ENCODE data around the gene SLC25A14.

Gene SLC25A14

GRCh38 chrX:130340271-130340670 lies 552 bp downstream of the SLC25A14 start:
- TF ChIP-seq GATA2 (IDR thresholded peaks at IDR 0.05; ENCODE audit: low read depth, low read length) = no peak
- no peak for TF ChIP-seq GATA3 (IDR thresholded peaks at IDR 0.05; ENCODE audit: low read depth, low read length)

DNA sequence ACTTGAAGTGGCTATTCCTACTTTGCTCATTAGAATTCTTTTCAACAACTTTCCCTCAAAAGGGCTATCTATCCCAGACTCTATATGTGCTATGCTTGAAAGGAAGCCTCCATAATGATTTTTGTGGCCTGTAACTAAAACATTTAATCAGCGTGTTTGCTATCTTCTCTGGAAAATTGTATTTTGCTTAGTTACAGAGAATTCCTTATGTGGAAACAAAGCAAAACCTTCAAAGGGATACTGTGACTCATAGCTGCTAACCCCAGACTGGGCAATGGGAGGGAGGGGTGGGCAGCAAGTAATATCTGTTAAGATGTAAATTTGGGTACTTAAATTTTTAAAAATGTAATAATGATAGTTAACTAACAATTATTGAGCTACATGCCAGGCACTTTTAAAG lies 3.7 kb downstream of the SLC25A14 start:
- no peak for TF ChIP-seq GATA2 (IDR thresholded peaks at IDR 0.05; ENCODE audit: low read depth, low read length)
- no peak for TF ChIP-seq GATA3 (IDR thresholded peaks at IDR 0.05; ENCODE audit: low read depth, low read length)

DNA sequence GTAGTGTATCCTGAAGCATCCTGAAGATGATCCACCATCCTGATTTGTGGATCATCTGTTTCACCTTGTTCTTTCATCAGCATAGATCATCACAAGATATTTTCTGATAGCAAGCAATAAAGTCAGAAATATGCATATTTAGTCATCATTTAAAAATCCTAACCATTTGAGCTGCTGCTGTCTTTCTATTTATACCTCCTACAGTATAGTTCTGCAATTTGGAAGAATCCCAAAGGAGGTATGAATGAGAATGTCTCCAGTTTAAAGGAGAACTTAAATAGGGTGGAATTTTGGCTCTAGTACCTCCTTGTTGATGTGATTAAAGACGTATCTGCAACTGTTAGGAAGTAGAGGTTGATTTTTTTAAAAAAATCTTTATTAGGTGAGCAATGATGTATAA lies 7.6 kb downstream of the SLC25A14 start:
- TF ChIP-seq GATA2 (IDR thresholded peaks at IDR 0.05; ENCODE audit: low read depth, low read length) (no peak), GATA3 (IDR thresholded peaks at IDR 0.05; ENCODE audit: low read depth, low read length) (no peak)

GRCh38 chrX:130351567-130351966 lies 11.8 kb downstream of the SLC25A14 start:
- TF ChIP-seq GATA2 (IDR thresholded peaks at IDR 0.05; ENCODE audit: low read depth, low read length) (no peak), GATA3 (IDR thresholded peaks at IDR 0.05; ENCODE audit: low read depth, low read length) (no peak)

DNA sequence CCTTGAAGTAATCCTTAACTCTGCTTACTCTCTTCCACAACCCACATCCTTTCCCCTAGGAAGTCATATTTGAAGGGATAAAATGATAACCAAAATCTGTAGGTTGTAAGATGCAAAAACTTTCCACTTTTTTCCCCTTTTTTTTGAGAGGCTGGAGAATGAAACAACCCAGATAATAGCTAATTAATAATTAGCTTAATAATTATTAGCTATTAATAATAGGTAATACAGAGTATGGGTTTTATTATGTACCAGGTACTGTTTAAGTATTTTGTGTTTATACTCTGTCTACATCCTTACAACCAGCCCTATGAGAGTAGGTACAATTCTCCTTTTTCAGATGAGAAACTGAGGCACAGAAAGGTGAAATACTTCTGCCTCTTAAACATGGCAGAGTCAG lies 36.4 kb downstream of the SLC25A14 start:
- TF ChIP-seq GATA3 (IDR thresholded peaks at IDR 0.05; ENCODE audit: low read depth, low read length) (no peak), GATA2 (IDR thresholded peaks at IDR 0.05; ENCODE audit: low read depth, low read length) (no peak)

GRCh38 chrX:130378024-130378669 lies 38.4 kb downstream of the SLC25A14 start:
- no peak for TF ChIP-seq GATA3 (IDR thresholded peaks at IDR 0.05; ENCODE audit: low read depth, low read length)
- peak; percentile 10; the same call in 1 of the 2 replicates for TF ChIP-seq GATA2 (IDR thresholded peaks at IDR 0.05; ENCODE audit: low read depth, low read length)

DNA sequence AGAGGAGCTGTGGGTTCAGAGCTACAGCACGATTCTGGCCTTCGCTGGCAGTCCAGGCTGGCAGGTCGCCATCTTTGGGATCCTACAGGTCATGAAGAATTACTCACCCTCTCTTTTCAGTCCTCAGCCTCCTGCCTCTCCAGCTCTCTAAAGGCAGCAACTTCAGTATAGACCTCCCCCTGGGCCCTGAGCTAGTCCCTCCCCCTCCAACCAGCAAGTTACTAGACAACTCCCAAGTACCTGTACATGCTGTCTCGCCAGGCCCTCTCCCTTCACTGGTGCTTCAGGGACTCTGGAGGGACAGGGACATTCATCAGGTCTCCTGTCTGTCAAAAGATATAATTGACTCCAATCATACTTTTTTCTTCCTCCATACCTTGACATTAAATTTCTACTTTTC lies 45.8 kb downstream of the SLC25A14 start, which contains the start of gene GPR119:
Gene GPR119 (minus strand): TSS at position 155 of the 400 bp plus-strand sequence. CDS start 227 bp downstream, outside the sequence.
- TF ChIP-seq GATA3 (IDR thresholded peaks at IDR 0.05; ENCODE audit: low read depth, low read length) (no peak), GATA2 (IDR thresholded peaks at IDR 0.05; ENCODE audit: low read depth, low read length) (no peak)

GRCh38 chrX:130386408-130386808 lies 46.7 kb downstream of the SLC25A14 start:
- no peak for TF ChIP-seq GATA2 (IDR thresholded peaks at IDR 0.05; ENCODE audit: low read depth, low read length)
- TF ChIP-seq GATA3 (IDR thresholded peaks at IDR 0.05; ENCODE audit: low read depth, low read length) = no peak

DNA sequence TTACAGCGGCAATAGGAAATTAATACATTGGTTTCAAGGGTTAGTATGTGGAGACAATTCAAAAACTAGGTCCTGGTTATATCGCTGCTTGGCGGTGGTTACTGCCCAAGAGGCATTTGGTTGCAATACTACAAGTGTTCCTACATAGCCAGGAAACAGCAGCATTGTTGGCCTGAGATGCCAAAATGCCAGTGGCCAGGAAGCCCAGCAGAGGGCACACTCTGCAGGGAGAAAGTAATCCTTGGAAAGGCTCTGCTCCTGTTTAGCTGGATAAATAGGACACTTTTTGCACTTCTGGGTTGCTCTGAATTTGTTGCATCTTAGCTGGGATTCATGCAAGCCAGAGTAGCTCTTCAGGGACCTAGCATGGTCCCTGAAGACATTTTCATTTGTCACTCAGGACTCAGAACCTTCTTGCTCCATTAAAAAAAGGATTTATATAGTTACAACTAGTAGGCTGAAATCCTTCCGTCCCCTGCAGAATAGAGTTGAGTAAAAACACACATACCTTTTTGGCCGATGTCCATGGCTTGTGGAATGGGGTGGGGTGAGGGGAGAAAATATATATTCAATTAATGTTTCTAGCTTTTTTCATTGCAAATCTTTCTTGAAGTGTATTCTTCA lies 53.8 kb downstream of the SLC25A14 start:
- TF ChIP-seq GATA3 (IDR thresholded peaks at IDR 0.05; ENCODE audit: low read depth, low read length) = no peak
- no peak for TF ChIP-seq GATA2 (IDR thresholded peaks at IDR 0.05; ENCODE audit: low read depth, low read length)

GRCh38 chrX:130395341-130395740 lies 55.6 kb downstream of the SLC25A14 start:
- TF ChIP-seq GATA3 (IDR thresholded peaks at IDR 0.05; ENCODE audit: low read depth, low read length) (no peak), GATA2 (IDR thresholded peaks at IDR 0.05; ENCODE audit: low read depth, low read length) (no peak)

- TF ChIP-seq GATA2 (IDR thresholded peaks at IDR 0.05; ENCODE audit: low read depth, low read length) = no peak
- no peak for TF ChIP-seq GATA3 (IDR thresholded peaks at IDR 0.05; ENCODE audit: low read depth, low read length)
These were observed 61.9 kb downstream of the SLC25A14 start, which contains the start of gene RBMX2 for GRCh38 chrX:130401415-130402207. TSS of gene RBMX2 (plus strand) at chrX:130401987. CDS start at chrX:130402033, 46 bp downstream.

- TF ChIP-seq GATA3 (IDR thresholded peaks at IDR 0.05; ENCODE audit: low read depth, low read length) (no peak), GATA2 (IDR thresholded peaks at IDR 0.05; ENCODE audit: low read depth, low read length) (no peak)
These were observed 62.5 kb downstream of the SLC25A14 start for GRCh38 chrX:130402208-130402684.

DNA sequence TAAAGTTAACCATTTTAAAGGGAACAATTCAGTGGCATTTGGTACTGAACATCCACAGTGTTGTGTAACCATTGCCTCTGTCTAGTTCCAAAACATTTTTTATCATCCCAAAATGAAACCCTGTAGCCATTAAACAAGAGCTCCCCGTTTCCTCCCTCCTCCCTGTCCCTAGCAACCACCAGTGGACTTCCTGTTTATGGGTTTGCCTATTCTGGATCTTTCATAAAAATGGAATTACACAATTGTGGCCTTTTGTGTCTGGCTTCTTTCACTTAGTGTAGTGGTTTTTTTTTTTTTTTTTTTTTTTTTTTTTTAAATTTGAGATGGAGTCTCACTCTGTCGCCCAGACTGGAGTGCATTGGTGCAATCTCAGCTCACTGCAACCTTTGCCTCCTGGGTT lies 73.7 kb downstream of the SLC25A14 start:
- TF ChIP-seq GATA2 (IDR thresholded peaks at IDR 0.05; ENCODE audit: low read depth, low read length) = no peak
- TF ChIP-seq GATA3 (IDR thresholded peaks at IDR 0.05; ENCODE audit: low read depth, low read length) = no peak

DNA sequence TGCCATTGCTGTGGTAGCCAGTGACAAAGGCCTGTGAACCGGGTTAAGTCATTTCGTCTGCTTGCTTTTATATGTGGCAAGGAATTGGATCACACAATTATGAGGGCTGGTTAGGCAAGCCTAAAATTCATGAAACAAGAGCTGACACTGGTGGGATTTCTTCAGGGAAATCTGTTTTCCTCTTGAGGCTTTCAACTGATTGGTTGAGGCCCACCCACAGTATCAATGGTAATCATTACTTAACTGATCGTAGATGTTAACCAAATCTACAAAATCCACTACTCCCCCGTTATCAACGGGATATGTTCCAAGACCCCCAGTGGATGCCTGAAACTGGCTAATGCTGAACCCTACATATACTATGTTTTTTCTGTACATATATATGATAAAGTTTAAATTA lies 75.1 kb downstream of the SLC25A14 start:
- no peak for TF ChIP-seq GATA3 (IDR thresholded peaks at IDR 0.05; ENCODE audit: low read depth, low read length)
- no peak for TF ChIP-seq GATA2 (IDR thresholded peaks at IDR 0.05; ENCODE audit: low read depth, low read length)
